ENCODE results near the gene GPNMB. TPM values are rescaled to one million over a fixed set of nuclear protein-coding genes. Genes with fewer than 3 reads are reported as not detected.
"Not testable (repeated sequence)": the region's sequence is repeated elsewhere in the genome, so short reads cannot be mapped to it uniquely, and the experiment has no call there.

GPNMB gene
- 10 to 100 TPM; 15.3 to 34.0 (median 28.2) TPM for polyA plus RNA-seq (ENCODE audit: insufficient read length in 4 of 4)

DNA sequence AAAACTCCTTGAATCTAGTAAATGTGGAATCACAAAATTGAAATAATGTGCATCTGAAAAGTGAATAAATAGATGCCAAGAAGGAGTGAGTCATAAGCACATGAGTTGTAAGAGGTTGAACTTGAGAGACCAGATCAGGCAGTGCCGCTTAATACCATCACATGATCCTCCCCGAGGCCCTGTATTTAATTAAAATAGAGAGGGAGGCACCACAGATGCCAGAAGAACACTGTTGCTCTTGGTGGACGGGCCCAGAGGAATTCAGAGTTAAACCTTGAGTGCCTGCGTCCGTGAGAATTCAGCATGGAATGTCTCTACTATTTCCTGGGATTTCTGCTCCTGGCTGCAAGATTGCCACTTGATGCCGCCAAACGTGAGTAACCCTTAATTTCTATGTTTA is at the start of gene GPNMB:
GPNMB (plus strand) TSS at position 221 of the 400 bp plus-strand sequence; CDS start at position 304, 83 bp downstream.
- no peak for DNase-seq (ENCODE audit: low read depth in 4 of 4, low spot score in 2 of 4)

DNA sequence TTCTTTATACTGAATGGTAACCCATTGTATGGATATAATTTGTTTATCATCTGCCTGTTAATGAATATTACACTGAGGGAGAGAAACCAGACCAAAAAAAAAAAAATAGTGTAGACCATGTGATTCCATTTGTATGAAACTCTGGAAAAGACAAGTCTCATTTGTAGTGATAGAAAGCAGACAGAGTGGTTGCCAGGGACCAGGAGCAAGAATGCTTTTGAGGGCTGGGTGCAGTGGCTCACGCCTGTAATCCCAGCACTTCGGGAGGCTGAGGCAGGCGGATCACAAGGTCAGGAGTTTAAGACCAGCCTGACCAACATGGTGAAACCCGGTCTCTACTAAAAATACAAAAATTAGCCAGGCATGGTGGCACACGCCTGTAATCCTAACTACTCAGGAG is 48.8 kb upstream of the GPNMB start:
- not testable (repeated sequence) for DNase-seq (ENCODE audit: low read depth in 4 of 4, low spot score in 2 of 4)

DNA sequence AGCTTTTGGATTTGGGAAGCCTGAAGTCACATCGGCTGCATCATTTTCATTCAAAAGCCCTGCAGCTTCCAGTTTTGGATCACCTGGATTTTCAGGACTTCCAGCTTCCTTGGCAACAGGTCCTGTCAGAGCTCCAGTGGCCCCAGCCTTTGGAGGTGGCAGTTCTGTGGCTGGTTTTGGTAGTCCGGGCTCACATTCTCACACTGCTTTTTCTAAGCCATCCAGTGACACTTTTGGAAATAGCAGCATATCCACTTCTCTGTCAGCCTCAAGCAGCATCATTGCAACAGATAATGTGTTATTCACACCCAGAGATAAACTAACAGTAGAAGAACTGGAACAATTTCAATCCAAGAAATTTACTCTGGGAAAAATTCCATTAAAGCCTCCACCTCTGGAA is 46.2 kb upstream of the GPNMB start:
- DNase-seq (ENCODE audit: low read depth in 4 of 4, low spot score in 2 of 4), result no peak

DNA sequence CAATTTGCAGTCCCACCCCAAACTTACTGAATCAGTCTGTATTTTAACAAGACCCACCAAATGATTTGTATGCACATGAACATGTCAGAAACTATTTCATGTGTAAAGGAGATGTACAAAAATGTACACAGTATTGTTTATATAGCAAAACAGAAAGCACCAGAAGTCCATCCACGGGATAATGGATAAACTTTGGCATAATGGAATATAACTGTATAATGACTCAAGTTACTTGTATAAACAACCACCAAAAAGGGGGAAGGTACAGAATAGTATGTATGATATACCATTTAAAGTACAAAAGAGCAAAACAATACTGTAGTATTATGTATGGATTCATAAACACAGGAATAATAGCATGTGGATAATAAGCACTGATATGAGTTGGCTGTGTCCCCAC is 42.3 kb upstream of the GPNMB start:
- DNase-seq (ENCODE audit: low read depth in 4 of 4, low spot score in 2 of 4), result no peak

DNA sequence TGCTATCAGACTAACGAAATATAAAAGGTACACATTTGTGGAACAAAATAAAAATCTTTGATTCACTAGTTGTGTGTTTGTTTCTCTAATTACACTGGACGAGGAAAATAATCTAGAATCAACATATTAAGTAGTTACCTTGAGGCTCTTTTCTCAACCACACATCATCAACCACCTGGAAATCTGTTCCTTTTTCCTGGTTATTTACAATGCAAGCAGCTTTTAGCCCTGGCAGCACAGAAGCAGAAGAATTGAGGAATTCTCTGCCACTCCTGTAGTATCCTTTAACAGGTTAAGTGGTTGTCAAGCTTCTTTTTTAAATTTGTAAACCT is 41.0 kb upstream of the GPNMB start:
- DNase-seq (ENCODE audit: low read depth in 4 of 4, low spot score in 2 of 4), result peak in 1 of 4 donors; percentile 53

DNA sequence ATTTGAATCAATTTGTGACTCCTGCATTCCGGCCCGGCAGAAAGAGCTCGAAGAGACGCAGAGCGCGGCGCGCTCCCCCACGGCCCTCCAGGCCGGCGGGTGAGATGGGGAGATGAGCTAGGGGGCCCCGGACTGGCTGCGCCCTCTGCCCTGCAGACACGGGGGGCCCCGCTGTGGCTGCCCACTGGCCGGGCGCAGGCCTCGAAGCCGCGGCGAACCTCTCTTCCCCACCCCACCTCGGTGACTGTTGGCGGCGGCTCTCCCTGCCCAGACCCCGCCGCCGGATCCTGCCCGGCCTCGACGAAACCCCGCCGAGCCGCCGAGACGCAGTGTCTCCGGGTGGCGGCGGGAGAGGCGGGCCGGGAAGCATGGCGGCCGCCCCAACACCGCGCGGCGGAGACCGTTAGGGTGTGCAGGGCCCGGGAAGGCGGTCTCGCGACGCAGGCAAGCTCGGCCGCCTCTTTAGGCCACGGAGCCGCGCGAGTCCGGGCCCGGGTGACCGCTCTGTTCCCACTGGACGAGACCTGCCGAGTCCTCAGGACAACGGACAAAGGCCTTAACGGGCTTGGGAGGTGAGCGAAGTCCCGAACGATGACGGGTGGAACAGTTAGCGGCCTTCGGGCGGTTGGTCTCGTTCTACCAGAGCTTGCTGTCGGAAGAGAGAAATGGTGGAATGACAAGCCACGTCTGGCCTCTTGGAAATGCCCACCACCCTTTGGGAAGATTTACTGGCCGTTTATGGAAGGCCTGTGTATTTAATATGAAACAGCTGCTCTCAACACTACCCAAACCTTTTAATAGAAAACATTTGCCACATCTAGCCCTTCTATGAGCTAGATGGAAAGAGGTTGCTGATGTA is 40.4 kb upstream of the GPNMB start:
- peak in 3 of 4 donors; percentile 41 to 70 (median 51) for DNase-seq (ENCODE audit: low read depth in 4 of 4, low spot score in 2 of 4)

DNA sequence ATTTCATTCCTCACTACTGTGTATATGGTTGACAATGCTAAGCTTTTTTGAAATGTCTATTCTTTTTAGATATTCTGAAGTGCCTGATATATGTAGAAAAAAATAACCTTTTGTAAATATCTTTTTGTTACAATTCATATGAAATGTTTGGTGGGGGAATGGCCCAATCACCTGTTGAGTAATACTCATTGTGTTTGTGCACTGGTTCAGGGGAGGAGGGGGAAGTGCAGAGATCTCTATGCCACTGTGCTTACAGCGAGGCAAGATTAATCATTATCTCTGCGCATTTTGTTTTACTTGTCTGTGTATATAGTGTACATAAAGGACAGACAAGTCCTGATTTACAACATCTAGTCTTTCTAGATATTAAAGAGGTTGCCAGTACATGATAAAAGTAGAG is 39.6 kb upstream of the GPNMB start:
- DNase-seq (ENCODE audit: low read depth in 4 of 4, low spot score in 2 of 4), result no peak

DNA sequence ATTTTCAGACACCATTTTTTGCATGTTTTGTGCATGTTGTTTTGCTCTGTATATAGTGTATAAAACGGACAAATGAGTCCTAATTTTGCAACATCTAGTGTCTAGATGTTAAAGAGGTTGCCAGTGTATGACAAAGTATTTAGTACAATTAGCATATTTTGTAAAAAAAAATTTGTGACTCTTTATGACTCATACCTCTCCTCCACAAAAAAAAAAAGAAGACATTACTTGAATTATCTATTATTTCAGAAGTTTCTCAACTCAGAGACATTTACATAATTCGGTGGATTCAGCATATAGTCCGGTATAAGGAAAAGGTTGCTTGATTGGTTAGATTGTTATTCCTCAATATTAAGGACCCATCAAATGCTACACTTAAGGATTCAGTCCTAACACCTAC is 38.7 kb upstream of the GPNMB start:
- no peak for DNase-seq (ENCODE audit: low read depth in 4 of 4, low spot score in 2 of 4)

DNA sequence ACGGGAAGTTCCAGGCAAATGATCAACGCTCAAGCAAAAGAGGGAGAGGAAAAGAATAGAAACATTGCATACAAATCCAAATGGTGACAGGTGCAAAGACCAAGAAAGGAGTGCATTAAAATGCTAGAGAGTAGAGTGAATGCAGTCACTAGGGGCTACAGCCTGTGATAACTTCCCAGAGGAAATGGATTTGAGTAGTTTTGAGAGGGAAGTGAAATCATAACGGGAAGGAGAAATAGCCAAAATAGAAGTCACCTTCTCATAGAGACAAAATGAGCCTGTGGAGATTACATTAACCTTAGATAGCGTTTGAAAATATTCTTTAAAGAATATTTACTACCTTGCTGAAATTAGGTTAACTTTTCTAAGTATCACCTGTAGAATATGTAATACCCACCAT is 38.3 kb upstream of the GPNMB start:
- DNase-seq (ENCODE audit: low read depth in 4 of 4, low spot score in 2 of 4), result no peak

DNA sequence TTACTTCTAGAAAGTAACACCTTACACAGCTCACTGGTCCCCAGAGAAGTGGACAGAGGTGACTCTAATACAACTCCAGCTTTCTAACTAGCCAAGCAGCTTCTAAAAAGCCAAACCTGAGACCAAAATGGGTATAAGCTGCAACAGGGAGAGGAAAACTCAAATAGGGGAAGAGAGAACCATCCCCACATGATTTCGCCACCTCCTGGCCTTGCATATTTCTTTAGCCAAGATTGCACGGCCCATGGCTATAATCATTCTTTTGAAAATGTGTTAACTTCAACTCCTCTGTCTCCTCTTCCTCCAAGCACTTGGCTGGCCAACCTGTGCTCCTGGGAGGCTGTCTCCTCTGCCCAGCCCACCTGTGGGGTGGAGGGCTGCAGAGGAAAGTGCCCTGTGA is 36.1 kb upstream of the GPNMB start:
- no peak for DNase-seq (ENCODE audit: low read depth in 4 of 4, low spot score in 2 of 4)

DNA sequence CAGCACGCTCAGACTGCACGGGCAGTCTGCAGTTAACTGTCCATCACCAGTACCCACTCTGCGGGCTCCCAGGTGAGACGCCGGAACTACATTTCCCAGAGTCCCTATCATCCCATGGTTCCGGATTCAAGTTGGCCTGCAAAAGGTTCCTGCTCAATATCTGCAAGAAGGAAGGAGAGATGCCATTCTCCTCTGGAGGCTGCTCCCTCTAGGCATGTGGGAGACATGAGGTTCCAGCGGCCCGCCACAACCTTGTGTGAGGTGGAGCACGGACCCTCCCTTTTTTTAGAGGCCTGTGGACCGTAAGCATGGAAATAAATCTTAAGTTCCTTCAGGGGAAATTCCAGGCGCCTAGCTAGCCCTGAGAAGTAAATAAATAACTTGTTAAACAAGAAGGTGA is 35.0 kb upstream of the GPNMB start:
- peak in 3 of 4 donors; percentile 41 to 70 (median 61) for DNase-seq (ENCODE audit: low read depth in 4 of 4, low spot score in 2 of 4)

DNA sequence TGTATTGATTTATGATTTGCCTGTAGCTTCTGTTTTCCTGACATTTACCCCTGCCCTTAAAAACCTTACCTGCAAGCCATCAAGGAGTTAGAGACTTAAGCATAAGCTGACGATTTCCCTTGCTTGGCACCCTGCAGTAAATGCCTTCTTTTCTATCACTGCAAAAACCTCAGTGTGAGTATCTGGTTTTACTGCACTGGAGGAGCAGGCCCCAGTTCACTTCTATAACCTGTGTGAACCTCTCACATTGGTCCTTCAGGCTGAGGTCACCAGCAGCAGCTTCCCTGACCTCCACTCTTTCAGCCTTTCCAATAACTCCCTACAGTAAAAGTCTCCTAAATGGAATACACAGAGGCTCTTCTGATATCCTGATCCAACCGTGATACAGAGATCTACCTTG is 34.2 kb upstream of the GPNMB start:
- DNase-seq (ENCODE audit: low read depth in 4 of 4, low spot score in 2 of 4), result no peak

DNA sequence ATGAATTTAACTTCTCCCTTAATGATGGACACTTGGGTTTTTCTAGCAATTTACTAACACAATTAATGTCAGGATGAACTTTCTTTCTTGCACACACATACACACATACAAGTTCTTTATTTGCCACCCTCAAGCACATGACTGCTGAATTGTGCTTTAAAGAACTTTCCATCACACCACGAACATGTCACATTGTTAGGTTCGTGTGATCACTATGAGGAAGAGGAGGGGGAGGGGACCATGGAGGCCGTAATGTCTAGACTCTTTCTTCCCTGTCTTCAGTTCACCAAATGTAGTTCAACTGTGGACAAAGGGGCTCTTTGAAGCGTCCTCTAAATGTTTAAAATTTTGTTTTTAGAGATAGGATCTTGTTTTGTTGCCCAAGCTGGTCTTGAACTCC is 33.7 kb upstream of the GPNMB start:
- DNase-seq (ENCODE audit: low read depth in 4 of 4, low spot score in 2 of 4), result no peak

DNA sequence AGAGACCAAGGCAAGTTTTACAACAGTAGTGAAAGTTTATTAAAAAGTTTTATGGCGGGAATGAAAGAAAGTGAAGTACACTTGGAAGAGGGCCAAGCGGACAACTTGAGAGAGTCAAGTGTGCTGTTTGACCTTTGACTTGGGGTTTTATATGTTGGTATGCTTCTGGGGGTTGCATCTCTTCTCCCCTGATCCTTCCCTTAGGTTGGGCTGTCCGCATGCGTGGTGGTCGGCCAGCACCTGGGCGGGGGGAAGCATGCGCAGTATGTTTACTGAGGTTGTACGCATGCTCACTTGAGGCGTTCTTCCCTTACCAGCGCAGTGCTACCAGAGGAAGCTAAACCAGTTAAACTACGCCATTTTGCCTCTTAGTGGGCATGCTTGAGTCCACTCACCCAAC is 32.8 kb upstream of the GPNMB start:
- DNase-seq (ENCODE audit: low read depth in 4 of 4, low spot score in 2 of 4), result no peak

DNA sequence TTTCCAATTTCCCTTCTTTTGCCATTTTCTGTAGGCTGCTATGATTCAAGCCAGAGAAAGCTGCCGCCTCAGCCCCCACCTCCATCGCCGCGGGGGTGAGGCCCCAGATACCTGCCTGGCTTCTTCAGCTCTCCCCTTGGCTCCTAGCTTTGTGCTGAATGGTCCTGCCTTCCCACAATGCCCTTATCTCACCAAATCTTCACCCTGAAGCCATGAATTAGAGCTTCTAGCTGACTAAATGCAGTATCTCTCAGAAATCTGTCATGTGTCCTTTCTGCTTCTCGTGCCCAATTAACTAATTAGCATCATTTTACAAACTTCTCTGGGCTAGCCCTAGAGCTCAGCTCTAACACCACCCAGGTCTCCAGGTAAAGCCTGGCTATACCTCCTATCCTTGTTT is 32.2 kb upstream of the GPNMB start:
- DNase-seq (ENCODE audit: low read depth in 4 of 4, low spot score in 2 of 4), result no peak

DNA sequence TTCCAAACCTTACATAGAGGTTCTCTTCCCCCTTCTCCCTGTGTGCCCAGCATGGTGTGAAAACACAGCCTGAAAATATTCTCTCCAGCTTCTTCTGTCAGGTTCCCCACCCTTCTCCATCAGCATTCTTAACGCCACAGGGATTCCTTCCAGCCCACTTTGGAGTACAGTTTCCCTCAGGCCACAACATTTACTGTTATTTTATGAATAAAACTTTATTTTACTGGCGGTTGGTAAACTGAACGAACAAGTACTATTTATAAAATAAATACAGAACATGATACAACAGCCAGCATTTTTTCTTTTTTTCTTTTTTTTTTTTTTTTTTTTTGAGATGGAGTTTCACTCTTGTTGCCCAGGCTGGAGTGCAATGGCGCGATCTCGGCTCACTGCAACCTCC is 31.6 kb upstream of the GPNMB start:
- DNase-seq (ENCODE audit: low read depth in 4 of 4, low spot score in 2 of 4), result no peak

DNA sequence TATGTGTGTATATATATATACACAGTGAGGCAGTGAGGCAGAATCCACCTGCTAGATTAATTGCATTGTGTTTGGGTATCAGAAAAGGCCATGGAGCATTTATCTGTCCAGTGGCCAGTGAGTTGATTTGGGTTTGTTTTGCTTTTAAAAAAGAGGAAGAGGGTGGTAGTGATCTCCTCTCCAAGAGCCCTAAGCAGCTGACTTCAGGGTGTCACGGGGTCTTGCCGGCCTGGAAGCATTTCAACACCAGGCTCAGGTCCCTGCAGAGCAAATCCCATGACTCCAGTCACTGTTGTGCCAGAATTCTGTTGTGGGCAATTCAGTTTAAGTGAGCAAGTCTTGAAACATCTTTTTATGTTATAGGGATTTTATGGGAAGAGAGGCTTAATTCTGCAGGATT is 30.6 kb upstream of the GPNMB start:
- no peak for DNase-seq (ENCODE audit: low read depth in 4 of 4, low spot score in 2 of 4)

DNA sequence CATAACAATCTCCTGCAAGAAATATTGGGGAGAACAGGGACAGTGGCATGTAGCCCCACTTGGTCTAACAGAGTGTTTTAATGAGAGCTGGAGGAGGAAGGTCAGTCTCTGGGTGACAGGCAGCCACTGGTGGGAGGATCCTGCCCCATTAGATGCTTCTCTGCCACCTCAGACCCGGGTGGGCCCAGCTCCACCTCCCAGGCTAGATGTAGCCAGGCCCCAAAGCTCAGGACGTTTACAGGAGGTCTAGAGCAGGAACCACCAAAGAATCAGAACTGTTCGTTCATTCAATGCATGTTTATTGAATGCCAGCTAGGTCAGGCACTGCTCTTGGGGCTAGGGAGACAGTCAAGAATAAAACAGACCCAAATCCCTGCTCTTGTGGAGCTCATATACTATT is 28.4 kb upstream of the GPNMB start:
- DNase-seq (ENCODE audit: low read depth in 4 of 4, low spot score in 2 of 4), result no peak

DNA sequence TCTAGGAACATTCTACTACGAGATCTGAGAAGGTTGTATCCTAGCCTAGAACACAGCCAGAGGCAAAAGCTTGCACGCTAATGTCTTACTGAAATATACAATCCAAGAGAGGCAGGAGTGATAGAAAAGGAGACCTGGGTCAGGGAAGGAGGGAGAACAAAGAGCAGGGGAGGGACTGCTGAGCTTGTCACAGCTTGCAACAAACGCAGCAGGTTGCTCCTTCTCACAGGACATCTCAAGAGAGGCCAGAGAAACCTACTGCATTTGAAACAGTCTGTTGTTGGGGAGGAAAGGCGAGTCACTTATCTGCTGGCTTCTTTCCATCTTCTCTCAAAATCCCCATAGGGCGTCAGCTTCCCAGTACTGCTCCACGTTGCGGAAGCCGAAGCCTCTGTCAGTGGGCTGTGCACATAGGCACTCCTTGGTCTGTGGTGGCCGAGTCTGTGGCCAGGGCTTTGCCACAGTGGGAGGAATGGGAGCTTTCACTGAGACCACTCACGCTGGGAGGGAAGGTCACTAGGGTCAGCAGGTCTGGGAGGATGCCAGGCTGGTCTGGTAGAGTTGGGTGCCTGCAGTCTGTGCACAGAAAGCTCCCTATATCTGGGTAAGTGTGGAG is 25.8 kb upstream of the GPNMB start:
- no peak for DNase-seq (ENCODE audit: low read depth in 4 of 4, low spot score in 2 of 4)

DNA sequence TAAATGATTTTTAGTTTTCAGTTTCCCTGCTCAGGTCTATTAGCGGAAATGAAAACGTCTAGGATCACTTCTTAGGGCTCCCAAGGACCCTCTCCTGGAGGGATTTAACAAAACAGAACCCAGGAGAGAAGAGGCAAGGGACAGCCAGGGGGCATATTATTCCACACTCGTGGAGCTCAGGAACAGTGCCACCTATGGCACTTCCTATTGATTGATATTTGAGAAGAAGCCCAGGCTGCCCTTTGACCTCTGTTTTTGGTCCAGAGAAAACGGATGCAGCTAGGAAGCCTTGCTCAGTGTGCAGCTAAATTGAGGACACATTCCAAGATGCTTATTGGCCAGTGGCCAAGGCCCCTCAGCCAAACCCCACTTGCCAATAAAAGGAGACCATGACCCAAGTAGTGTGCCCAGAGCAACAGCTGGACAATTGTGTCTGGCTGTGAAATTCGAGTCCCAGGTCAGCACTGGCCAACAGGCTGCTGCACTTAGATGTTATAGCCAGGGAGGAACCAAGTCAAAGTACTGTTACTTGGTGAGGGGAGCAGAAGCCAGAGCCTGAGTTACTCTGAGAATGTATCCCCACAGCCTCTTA is 24.0 kb upstream of the GPNMB start:
- DNase-seq (ENCODE audit: low read depth in 4 of 4, low spot score in 2 of 4), result no peak

DNA sequence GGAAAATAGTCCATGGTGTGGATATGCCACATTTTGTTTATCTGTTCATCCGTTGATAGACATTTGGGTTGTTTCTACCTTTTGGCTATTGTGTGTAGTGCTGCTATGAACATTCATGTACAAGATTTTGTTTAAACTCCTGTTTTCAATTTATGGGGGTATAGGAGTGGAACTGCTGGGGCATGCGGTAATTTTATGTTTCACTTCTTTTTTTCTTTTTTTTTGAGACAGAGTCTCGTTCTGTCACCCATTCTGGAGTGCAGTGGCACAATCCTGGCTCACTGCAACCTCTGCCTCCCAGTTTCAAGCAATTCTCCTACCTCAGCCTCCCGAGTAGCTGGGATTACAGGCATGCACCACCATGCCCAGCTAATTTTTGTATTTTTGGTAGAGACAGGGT is 22.2 kb upstream of the GPNMB start:
- not testable (repeated sequence) for DNase-seq (ENCODE audit: low read depth in 4 of 4, low spot score in 2 of 4)
